B cell (primary cell): ENCODE data around the gene CCDC88B. TPM values are rescaled to one million over a fixed set of nuclear protein-coding genes. Genes with fewer than 3 reads are reported as not detected.
A peak's percentile ranks its signal among the peaks of the same experiment; 100 is the strongest.

Source experiments
- ATAC-seq: fragments of 200-7000 bp; cut with Tn5 transposase; one replicate; pipeline ENCODE4 v1.10.0; 2021; ENCODE audit warnings: low read depth, mild to moderate bottlenecking, moderate number of reproducible peaks, moderate library complexity
- CTCF ChIA-PET: fragments of 350-600 bp; sonication (Branson Sonifier 250); formaldehyde crosslinking; loops from one replicate; lab custom pipeline; 2021; ENCODE audit warnings: antibody characterized with exemption, inconsistent platforms; lab: Charles Lee
- POLR2A ChIA-PET: fragments of 350-600 bp; sonication (Branson Sonifier 250); formaldehyde crosslinking; loops from one replicate; lab custom pipeline; 2021; ENCODE audit warnings: antibody characterized with exemption; lab: Charles Lee
- DNase-seq: peaks from one replicate; pipeline ENCODE4 v3.0.0; 2013
- H2AFZ ChIP-seq: 2 replicates; pipeline ENCODE4 v1.6.1; 2012; ENCODE audit warnings: mild to moderate bottlenecking, low read depth, low read length; ENCODE audit not compliant: insufficient read depth, poor library complexity, severe bottlenecking
- H3K27ac ChIP-seq, 2 donors: 1 replicate in 1 of 2; 2 replicates in 1 of 2; pipeline ENCODE4 v1.5.1; 2012 to 2013; ENCODE audit warnings: low read length in 2 of 2, mild to moderate bottlenecking in 2 of 2, moderate library complexity in 1 of 2
- H3K27me3 ChIP-seq, 4 experiments: fragments of 200-600 bp in 1 of 4; sonication (generic) in 1 of 4; replicated peaks in 1 of 4; 1 replicate in 2 of 4; 2 replicates in 2 of 4; pipeline versions ENCODE4 v1.6.1 to v1.7.0; 2013 to 2016; ENCODE audit warnings: low read length in 3 of 4, mild to moderate bottlenecking in 2 of 4, mixed read lengths in 1 of 4, moderate library complexity in 1 of 4; ENCODE audit not compliant: insufficient read depth in 4 of 4, control insufficient read depth in 3 of 4; ENCODE audit errors: control extremely low read depth in 1 of 4
- H3K36me3 ChIP-seq, 2 experiments: replicated peaks in 1 of 2; 1 replicate in 1 of 2; 2 replicates in 1 of 2; pipeline versions ENCODE4 v1.6.1 to v1.7.1; 2013; ENCODE audit warnings: low read length in 1 of 2; ENCODE audit not compliant: insufficient read depth in 2 of 2, control insufficient read depth in 1 of 2; ENCODE audit errors: control extremely low read depth in 1 of 2, extremely low read depth in 1 of 2
- H3K4me1 ChIP-seq, 2 donors: fragments of 200-600 bp in 1 of 2; sonication (generic) in 1 of 2; 1 replicate in 1 of 2; 2 replicates in 1 of 2; pipeline versions ENCODE4 v1.5.1 to v1.6.1; 2013 to 2017; ENCODE audit warnings: low read length in 2 of 2; ENCODE audit not compliant: control insufficient read depth in 2 of 2, insufficient read depth in 2 of 2
- H3K4me2 ChIP-seq: replicated peaks from 2 replicates; pipeline ENCODE3; 2012; ENCODE audit warnings: mild to moderate bottlenecking, low read depth, low read length; ENCODE audit not compliant: poor library complexity, severe bottlenecking
- H3K4me3 ChIP-seq, 5 experiments: fragments of 200-600 bp in 1 of 5; sonication (generic) in 1 of 5; 1 replicate in 3 of 5; 2 replicates in 2 of 5; pipeline versions ENCODE4 v1.5.1 to v1.7.0; 2011 to 2016; ENCODE audit warnings: low read length in 4 of 5, mild to moderate bottlenecking in 4 of 5, low read depth in 2 of 5, control low read depth in 1 of 5, moderate library complexity in 1 of 5; ENCODE audit not compliant: insufficient read depth in 1 of 5; ENCODE audit errors: control extremely low read depth in 1 of 5, extremely low read depth in 1 of 5
- H3K79me2 ChIP-seq: fragments of 200-600 bp; sonication (generic); one replicate; pipeline ENCODE4 v1.6.0; 2016; ENCODE audit warnings: low read length; ENCODE audit not compliant: control insufficient read depth, insufficient read depth
- H3K9ac ChIP-seq: fragments of 200-600 bp; sonication (generic); 2 replicates; pipeline ENCODE4 v1.6.1; 2017; ENCODE audit warnings: mild to moderate bottlenecking, low read length, moderate library complexity
- H3K9me3 ChIP-seq, 3 donors: one replicate each; pipeline versions ENCODE4 v1.6.1 to v1.7.1; 2013; ENCODE audit warnings: low read length in 2 of 3; ENCODE audit not compliant: control insufficient read depth in 2 of 3, insufficient read depth in 1 of 3; ENCODE audit errors: control extremely low read depth in 1 of 3
- H4K20me1 ChIP-seq: 2 replicates; pipeline ENCODE4 v1.6.0; 2012; ENCODE audit warnings: mild to moderate bottlenecking, low read length; ENCODE audit not compliant: insufficient read depth, control insufficient read depth, poor library complexity, severe bottlenecking
- H3K27ac Mint-ChIP-seq: one replicate; pipeline ENCODE4 v1.8.0; 2021; ENCODE audit warnings: mixed read lengths
- H3K27me3 Mint-ChIP-seq: one replicate; pipeline ENCODE4 v1.8.0; 2021; ENCODE audit warnings: mixed read lengths
- H3K4me1 Mint-ChIP-seq: one replicate; pipeline ENCODE4 v1.8.0; 2021; ENCODE audit warnings: mixed read lengths
- H3K4me3 Mint-ChIP-seq: one replicate; pipeline ENCODE4 v1.8.0; 2021; ENCODE audit warnings: mixed read lengths
- H3K9me3 Mint-ChIP-seq: one replicate; pipeline ENCODE4 v1.8.0; 2022; ENCODE audit warnings: mixed read lengths; ENCODE audit not compliant: insufficient read depth
- EZH2 ChIP-seq: IDR thresholded peaks from 2 replicates; pipeline ENCODE4 v1.6.1; 2012; ENCODE audit warnings: borderline replicate concordance, low read depth, mild to moderate bottlenecking, moderate library complexity, low read length; ENCODE audit not compliant: insufficient read depth, poor library complexity, severe bottlenecking
- WGBS: methylation state at CpG from one replicate; pipeline ENCODE4 v1.1.5; 2013; ENCODE audit warnings: missing lambda C conversion rate; ENCODE audit not compliant: insufficient coverage; 5-methylcytosine and 5-hydroxymethylcytosine counted together
- intact Hi-C: fragments of 100-400 bp; cut with micrococcal nuclease; formaldehyde crosslinking; loops from one replicate; pipeline ENCODE4 v1.10.0; 2022
- polyA plus RNA-seq: library from polyadenylated mRNA; depleted of rRNA; stranded (reverse); fragments of >200 nt; gene quantifications from 2 replicates; pipeline ENCODE4 v1.2.3, GENCODE V29; 2012
- total RNA-seq, 2 donors: library from RNA; stranded (reverse); fragments of 120-200 nt in 1 of 2; gene quantifications; 1 replicate in 1 of 2; 2 replicates in 1 of 2; pipeline versions ENCODE4 v1.2.3 to v1.2.4, GENCODE V29; 2013 to 2022
- TF ChIP-seq, protein P1 (sequence below): fragments of 200-600 bp; IDR thresholded peaks from one replicate; pipeline ENCODE4 v1.8.0; 2022; ENCODE audit warnings: antibody characterized with exemption, mild to moderate bottlenecking

CCDC88B gene
- total and polyA plus RNA-seq, 2 donors (not counting 1 experiment from before 2014, with no cell fraction given) = 172 to 208 TPM

DNA sequence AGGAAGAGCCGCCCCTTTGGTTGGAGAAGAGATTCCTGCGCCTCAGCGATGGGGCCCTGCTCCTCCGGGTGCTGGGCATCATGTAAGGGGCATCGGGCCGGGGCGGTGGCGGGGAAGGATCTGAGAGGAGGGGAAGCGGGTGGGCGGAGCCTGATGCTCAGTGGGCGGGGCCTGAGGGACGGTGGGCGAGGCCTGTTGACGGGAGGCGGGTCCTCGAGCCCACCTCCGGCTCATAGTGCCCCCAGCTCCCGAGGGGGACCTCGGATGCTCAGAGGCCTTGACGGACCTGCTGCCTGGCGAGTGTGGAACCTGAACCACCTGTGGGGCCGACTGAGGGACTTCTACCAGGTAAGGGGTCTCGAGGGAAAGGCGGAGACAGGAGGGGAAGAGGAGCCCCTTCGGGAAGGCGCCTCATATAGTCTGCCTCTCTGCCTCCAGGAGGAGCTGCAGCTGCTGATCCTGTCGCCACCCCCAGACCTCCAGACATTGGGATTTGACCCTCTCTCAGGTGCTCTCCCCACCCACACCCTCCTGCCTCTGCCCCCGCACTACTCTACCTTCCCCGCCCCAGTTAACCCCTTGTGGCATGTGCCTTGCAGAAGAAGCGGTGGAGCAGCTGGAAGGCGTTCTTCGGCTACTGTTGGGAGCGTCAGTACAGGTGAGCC, 799 bp downstream of the CCDC88B start:
- ChIA-PET CTCF (interaction anchor here (1.1 to 5.5 kb wide), 5 partner anchors 9 to 149 kb away, joined by 3 to 63 read pairs (median 21); partner anchors contain the start of genes ESRRA, PRDX5 and TRMT112), POLR2A (interaction anchor here (0.6 to 3.4 kb wide), 7 partner anchors 9 to 438 kb away, joined by 3 to 50 read pairs (median 8); partner anchors contain the start of genes ESRRA, PRDX5, SF1 and TRMT112)
- H3K4me2 ChIP-seq = peak overlapping the region; percentile 98
- no peaks in the 10 kb centered on the region for H3K27me3 Mint-ChIP-seq
- peaks cover 30 to 39% of the 10 kb centered on the region in 2 donors for H3K4me1 ChIP-seq
- peak overlapping the region; percentile 94 for H3K9ac ChIP-seq
- H3K4me3 ChIP-seq = peak overlapping the region; percentile 16 to 89 (median 81)
- H3K79me2 ChIP-seq = peaks cover 41% of the 10 kb centered on the region
- no peaks in the 10 kb centered on the region for H3K9me3 Mint-ChIP-seq
- WGBS = 16% methylated on average over 26 of the region's 33 CpGs
- H3K27me3 ChIP-seq = no peaks in the 10 kb centered on the region
- peak; percentile 89 for DNase-seq
- peaks cover 51% of the 10 kb centered on the region for H4K20me1 ChIP-seq
- H3K4me1 Mint-ChIP-seq = peaks cover 57% of the 10 kb centered on the region
- intact Hi-C loops = loop anchor here (1.0 kb wide), 4 partner anchors 14 to 156 kb away; partner anchors contain the start of genes ESRRA and PRDX5
- H3K36me3 ChIP-seq = peaks cover 4 to 46% of the 10 kb centered on the region in 2 experiments
- H3K27ac ChIP-seq = peak overlapping the region; percentile 89 to 100
- peak overlapping the region; percentile 89 for H3K4me3 Mint-ChIP-seq
- no peaks in the 10 kb centered on the region for H3K9me3 ChIP-seq
- peak overlapping the region; percentile 94 for H3K27ac Mint-ChIP-seq
- no peak for TF ChIP-seq EZH2
- TF ChIP-seq, protein P1, sequence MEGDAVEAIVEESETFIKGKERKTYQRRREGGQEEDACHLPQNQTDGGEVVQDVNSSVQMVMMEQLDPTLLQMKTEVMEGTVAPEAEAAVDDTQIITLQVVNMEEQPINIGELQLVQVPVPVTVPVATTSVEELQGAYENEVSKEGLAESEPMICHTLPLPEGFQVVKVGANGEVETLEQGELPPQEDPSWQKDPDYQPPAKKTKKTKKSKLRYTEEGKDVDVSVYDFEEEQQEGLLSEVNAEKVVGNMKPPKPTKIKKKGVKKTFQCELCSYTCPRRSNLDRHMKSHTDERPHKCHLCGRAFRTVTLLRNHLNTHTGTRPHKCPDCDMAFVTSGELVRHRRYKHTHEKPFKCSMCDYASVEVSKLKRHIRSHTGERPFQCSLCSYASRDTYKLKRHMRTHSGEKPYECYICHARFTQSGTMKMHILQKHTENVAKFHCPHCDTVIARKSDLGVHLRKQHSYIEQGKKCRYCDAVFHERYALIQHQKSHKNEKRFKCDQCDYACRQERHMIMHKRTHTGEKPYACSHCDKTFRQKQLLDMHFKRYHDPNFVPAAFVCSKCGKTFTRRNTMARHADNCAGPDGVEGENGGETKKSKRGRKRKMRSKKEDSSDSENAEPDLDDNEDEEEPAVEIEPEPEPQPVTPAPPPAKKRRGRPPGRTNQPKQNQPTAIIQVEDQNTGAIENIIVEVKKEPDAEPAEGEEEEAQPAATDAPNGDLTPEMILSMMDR = no peak
- peak; percentile 59 for ATAC-seq
- peak overlapping the region; percentile 56 for H2AFZ ChIP-seq

DNA sequence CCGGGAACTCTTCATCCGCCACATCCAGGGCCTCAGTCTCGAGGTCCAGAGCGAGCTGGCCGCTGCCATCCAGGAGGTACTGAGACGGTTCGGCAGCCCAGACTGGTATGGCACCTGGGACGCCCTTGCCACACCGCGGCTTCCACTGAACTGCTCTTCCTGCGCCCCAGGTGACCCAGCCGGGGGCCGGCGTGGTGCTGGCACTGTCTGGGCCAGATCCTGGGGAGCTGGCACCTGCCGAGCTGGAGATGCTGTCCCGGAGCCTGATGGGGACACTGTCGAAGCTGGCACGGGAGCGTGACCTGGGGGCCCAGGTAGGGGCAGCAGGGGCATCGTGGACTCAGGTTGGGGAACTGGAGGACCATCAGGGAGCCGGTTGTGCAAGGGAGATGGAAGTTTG, 1.4 kb downstream of the CCDC88B start:
- 92% methylated on average over 21 of the region's 21 CpGs for WGBS
- H3K4me3 ChIP-seq = peak overlapping the region in 1 of 5 experiments; percentile 89
- H3K4me1 Mint-ChIP-seq = peaks cover 52% of the 10 kb centered on the region
- H3K4me2 ChIP-seq = peak overlapping the region; percentile 98
- peak overlapping the region; percentile 94 for H3K27ac Mint-ChIP-seq
- intact Hi-C loops = no loop called here
- DNase-seq (peak; percentile 32), ATAC-seq (no peak)
- peak overlapping the region; percentile 94 for H3K9ac ChIP-seq
- H3K4me1 ChIP-seq = peaks cover 30 to 39% of the 10 kb centered on the region in 2 donors
- H3K27ac ChIP-seq = no peak overlapping the region
- ChIA-PET POLR2A (interaction anchor here (0.6 to 3.4 kb wide), 5 partner anchors 10 to 40 kb away, joined by 3 to 50 read pairs (median 8); partner anchors contain the start of genes ESRRA, PRDX5 and TRMT112), CTCF (interaction anchor here (1.1 to 5.5 kb wide), 6 partner anchors 9 to 148 kb away, joined by 3 to 63 read pairs (median 18); partner anchors contain the start of genes ESRRA, PRDX5, RPS6KA4 and TRMT112)
- no peaks in the 10 kb centered on the region for H3K27me3 Mint-ChIP-seq
- H3K4me3 Mint-ChIP-seq = peak overlapping the region; percentile 89
- peaks cover 4 to 46% of the 10 kb centered on the region in 2 experiments for H3K36me3 ChIP-seq
- H4K20me1 ChIP-seq = peaks cover 51% of the 10 kb centered on the region
- peaks cover 39% of the 10 kb centered on the region for H3K79me2 ChIP-seq
- no peaks in the 10 kb centered on the region for H3K9me3 ChIP-seq
- no peak for TF ChIP-seq EZH2
- TF ChIP-seq, protein P1 = no peak
- no peak overlapping the region for H2AFZ ChIP-seq
- no peaks in the 10 kb centered on the region for H3K27me3 ChIP-seq
- H3K9me3 Mint-ChIP-seq = no peaks in the 10 kb centered on the region
